Central memory CD8-positive, alpha-beta T cell (primary cell): ENCODE results near the gene LDB2.

Experiments used
- ATAC-seq: fragments of 150-1000 bp; cut with Tn5 transposase; replicated peaks from 2 replicates; pipeline ENCODE4 v1.10.0; 2022; ENCODE audit warnings: mild to moderate bottlenecking, moderate FRiP score, moderate number of reproducible peaks; ENCODE audit not compliant: poor library complexity, severe bottlenecking; ENCODE audit errors: extremely low read depth
- DNase-seq, 2 donors: peaks; one replicate each; pipeline ENCODE4 v3.0.0; 2021; ENCODE audit warnings: low spot score in 2 of 2
- H3K27ac Mint-ChIP-seq: one replicate; pipeline ENCODE4 v1.8.0; 2022; ENCODE audit warnings: low read depth, mild to moderate bottlenecking, moderate library complexity, mixed read lengths
- H3K27me3 Mint-ChIP-seq: one replicate; pipeline ENCODE4 v1.8.0; 2022; ENCODE audit warnings: mixed read lengths
- H3K36me3 Mint-ChIP-seq: one replicate; pipeline ENCODE4 v1.8.0; 2022; ENCODE audit warnings: mild to moderate bottlenecking, moderate library complexity, mixed read lengths; ENCODE audit not compliant: insufficient read depth
- H3K4me1 Mint-ChIP-seq: one replicate; pipeline ENCODE4 v1.8.0; 2022; ENCODE audit warnings: mixed read lengths
- H3K4me3 Mint-ChIP-seq: one replicate; pipeline ENCODE4 v1.8.0; 2022; ENCODE audit warnings: mild to moderate bottlenecking, moderate library complexity, mixed read lengths
- H3K9me3 Mint-ChIP-seq: one replicate; pipeline ENCODE4 v1.8.0; 2022; ENCODE audit warnings: mixed read lengths

Gene LDB2

DNA sequence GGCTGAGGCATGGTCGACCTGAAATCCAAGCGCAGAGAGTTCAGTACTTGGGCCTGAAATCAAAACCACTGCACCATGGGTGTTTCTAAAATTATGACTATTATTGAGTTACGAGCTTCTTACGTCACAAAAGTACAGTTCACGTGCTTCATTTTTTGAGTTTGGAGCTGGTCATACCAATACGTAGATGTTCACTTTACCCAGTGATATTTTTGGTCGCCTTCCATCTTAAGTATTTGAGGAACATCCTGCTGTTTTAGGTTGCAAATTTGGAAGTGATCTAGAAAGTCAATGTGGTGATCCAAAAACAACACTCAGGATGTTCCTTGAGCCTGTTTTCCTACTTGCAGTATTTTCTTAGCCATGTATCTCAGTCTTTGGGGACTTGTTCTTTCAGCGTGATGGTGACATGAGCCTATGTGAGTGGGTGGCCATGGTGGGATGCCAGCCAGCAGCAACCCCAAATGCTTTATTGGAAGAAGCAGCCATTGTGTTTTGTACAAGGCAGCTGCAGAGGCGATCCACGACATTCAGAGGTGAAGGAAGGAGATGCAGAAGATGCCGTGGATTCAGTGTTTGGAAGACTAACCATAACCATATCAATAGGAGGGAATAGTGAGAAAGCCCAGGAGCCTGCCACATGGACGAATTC is 28.7 kb downstream of the LDB2 start:
- no peaks in the 10 kb centered on the region for H3K9me3 Mint-ChIP-seq
- no peak overlapping the region for H3K27ac Mint-ChIP-seq
- no peaks in the 10 kb centered on the region for H3K4me1 Mint-ChIP-seq
- H3K36me3 Mint-ChIP-seq = no peaks in the 10 kb centered on the region
- H3K27me3 Mint-ChIP-seq = no peaks in the 10 kb centered on the region
- no peak overlapping the region for H3K4me3 Mint-ChIP-seq
- ATAC-seq (no peak), DNase-seq (no peak)

DNA sequence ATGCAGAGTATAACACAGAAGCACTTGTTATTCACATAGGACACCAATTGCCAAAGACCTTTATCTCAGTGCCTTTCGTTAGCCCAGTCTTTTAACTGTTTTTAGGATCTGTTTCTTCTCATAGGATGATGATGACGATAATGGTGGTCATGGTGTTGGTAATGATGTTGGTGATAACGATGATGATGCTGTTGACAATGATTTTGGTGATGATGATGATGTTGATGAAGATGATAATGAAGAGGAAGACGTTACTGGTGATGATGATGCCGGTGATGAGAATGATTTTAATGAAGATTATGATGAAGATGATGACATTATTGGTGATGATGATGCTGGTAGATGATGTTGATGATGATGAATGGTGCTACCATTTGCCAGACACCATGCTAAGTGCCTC is 29.8 kb downstream of the LDB2 start:
- Mint-ChIP-seq H3K4me1 (no peaks in the 10 kb centered on the region), H3K9me3 (no peaks in the 10 kb centered on the region), H3K4me3 (no peak overlapping the region), H3K27ac (no peak overlapping the region), H3K36me3 (no peaks in the 10 kb centered on the region), H3K27me3 (no peaks in the 10 kb centered on the region)
- no peak for ATAC-seq
- no peak for DNase-seq

DNA sequence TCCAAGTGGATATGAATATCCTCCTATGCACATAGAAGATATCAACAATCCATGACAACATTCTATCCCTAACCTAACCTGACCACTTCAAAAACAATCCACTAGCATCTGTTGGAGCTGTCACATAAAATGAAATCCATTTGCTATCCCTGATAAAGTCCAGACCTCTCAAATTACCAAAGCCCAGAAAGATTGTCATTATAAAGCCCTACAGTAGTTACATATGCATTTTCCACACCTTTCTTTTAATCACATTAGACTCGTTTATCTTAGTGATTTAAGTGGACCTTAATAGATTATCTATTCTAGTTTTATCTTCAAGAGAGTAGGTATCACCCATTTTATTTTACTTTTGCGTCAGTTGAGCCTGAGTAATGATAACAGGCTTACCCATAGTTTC is 30.6 kb downstream of the LDB2 start:
- H3K36me3 Mint-ChIP-seq = no peaks in the 10 kb centered on the region
- H3K4me3 Mint-ChIP-seq = no peak overlapping the region
- DNase-seq (no peak), ATAC-seq (no peak)
- H3K27me3 Mint-ChIP-seq = no peaks in the 10 kb centered on the region
- H3K4me1 Mint-ChIP-seq = no peaks in the 10 kb centered on the region
- no peaks in the 10 kb centered on the region for H3K9me3 Mint-ChIP-seq
- no peak overlapping the region for H3K27ac Mint-ChIP-seq

DNA sequence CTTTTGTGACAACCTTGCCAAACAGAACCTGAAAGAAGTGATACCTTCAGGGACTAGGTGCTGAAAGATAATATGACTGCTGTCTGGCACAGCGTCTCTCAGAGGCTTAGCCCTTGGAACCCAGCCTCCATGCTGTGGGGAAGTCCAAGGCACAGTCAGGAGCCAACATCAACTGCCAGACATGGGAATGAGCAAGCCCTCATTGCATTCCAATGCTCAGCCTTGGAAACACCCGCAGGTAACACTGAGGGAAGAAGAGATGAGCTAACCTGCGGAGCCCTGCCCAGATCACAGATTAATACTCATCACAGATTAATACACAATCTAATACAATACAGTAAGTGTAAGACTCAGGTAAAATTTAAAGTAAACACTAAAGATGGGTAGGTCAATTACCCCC is 31.5 kb downstream of the LDB2 start:
- H3K36me3 Mint-ChIP-seq = no peaks in the 10 kb centered on the region
- no peak for DNase-seq
- H3K9me3 Mint-ChIP-seq = no peaks in the 10 kb centered on the region
- H3K4me1 Mint-ChIP-seq = no peaks in the 10 kb centered on the region
- no peaks in the 10 kb centered on the region for H3K27me3 Mint-ChIP-seq
- no peak overlapping the region for H3K4me3 Mint-ChIP-seq
- no peak for ATAC-seq
- H3K27ac Mint-ChIP-seq = no peak overlapping the region

DNA sequence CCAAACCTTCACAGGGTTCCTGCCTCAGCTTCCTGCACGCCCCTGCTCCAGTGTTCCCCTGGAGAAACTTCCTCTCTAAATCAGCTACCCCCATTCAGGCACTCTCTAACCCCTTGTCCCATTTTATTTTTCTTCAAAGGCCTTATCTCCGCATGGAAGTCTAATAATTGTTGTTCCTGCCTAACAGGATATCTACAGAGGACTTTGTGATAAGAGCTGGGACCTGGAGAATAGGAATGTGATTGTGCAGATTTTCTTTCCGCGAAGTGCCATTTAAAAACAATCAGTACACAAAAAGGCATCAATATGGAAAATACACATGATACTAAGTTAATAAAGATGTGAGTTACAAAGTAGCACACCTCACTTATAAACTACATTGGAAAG is 32.6 kb downstream of the LDB2 start:
- no peak overlapping the region for H3K27ac Mint-ChIP-seq
- H3K36me3 Mint-ChIP-seq = no peaks in the 10 kb centered on the region
- H3K9me3 Mint-ChIP-seq = no peaks in the 10 kb centered on the region
- H3K4me3 Mint-ChIP-seq = no peak overlapping the region
- H3K4me1 Mint-ChIP-seq = no peaks in the 10 kb centered on the region
- ATAC-seq (no peak), DNase-seq (no peak)
- H3K27me3 Mint-ChIP-seq = no peaks in the 10 kb centered on the region

DNA sequence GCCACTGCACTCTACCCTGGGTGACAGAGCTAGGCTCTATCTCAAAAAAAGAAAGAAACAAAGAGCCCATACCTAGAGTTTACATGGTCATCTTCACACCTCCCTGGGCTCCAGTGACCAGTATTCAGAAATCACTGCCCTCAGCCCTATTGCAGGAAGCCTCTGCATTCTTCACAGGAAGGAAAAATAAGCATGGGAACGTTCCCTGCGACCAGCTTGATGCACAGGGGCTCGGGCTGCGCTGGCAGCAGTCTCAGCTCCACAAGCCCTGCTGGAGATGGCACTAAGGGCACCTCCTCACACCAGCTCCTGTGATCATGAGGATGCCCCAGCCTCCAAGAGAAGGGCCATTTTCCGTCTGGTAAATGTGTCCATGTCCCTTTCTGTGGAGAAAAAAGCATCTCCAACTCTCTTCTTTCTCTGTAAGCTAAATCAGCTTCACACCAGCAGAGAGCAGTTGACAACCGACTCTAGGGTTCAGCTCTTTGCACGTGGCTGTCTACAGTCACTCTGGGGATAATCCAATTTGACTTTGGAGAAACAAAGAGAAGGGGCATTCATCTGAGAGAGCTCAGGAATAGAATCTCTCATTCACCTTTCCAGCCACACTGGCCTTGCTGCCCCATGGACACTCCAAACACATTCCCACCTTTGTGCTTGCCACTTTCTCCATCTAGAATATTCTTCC is 33.1 kb downstream of the LDB2 start:
- Mint-ChIP-seq H3K4me1 (peaks cover 2% of the 10 kb centered on the region), H3K4me3 (no peak overlapping the region), H3K9me3 (no peaks in the 10 kb centered on the region), H3K36me3 (no peaks in the 10 kb centered on the region), H3K27ac (no peak overlapping the region), H3K27me3 (no peaks in the 10 kb centered on the region)
- no peak for ATAC-seq
- DNase-seq = no peak

DNA sequence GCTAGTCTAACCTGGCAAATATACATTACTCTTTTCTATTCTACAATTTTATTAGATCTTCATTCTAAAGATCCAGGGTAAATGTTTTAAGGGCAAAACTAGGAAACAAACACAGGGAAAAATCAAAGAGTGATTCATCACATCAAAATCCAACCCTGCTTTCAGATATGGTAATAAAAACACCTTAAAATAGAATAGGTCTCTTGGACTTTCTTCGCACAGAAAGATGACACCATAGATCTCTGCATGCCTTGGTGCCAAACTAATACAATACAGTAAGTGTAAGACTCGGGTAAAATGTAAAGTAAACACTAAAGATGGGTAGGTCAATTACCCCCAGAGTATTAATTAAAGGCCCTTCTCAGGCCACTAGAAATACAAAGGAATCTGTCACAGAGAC is 34.2 kb downstream of the LDB2 start:
- H3K4me1 Mint-ChIP-seq = peaks cover 4% of the 10 kb centered on the region
- H3K27ac Mint-ChIP-seq = no peak overlapping the region
- H3K27me3 Mint-ChIP-seq = no peaks in the 10 kb centered on the region
- no peaks in the 10 kb centered on the region for H3K9me3 Mint-ChIP-seq
- no peak for ATAC-seq
- DNase-seq = no peak
- H3K36me3 Mint-ChIP-seq = no peaks in the 10 kb centered on the region
- no peak overlapping the region for H3K4me3 Mint-ChIP-seq

DNA sequence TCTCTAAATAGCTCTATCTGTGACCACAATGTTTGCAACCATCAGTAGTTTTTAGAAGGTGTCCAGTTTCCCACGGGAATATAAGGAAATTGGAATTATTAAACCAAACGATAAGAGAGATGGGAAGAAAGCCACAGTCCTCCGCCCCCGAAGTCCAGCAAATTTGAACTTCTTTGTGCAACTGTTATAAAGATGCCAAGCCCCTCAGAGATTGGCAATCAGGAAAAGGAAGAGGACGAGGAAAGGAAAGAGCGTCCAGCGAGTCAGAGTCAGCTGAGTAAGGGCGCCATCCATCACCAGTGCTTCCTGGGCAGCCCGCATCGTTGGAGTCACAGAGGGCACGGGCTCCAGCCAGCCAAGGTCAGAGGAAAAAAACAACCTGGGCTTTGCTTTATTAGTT is 35.7 kb downstream of the LDB2 start:
- Mint-ChIP-seq H3K4me3 (no peak overlapping the region), H3K9me3 (no peaks in the 10 kb centered on the region), H3K27ac (no peak overlapping the region), H3K27me3 (no peaks in the 10 kb centered on the region), H3K36me3 (no peaks in the 10 kb centered on the region), H3K4me1 (peaks cover 4% of the 10 kb centered on the region)
- DNase-seq (no peak), ATAC-seq (no peak)

DNA sequence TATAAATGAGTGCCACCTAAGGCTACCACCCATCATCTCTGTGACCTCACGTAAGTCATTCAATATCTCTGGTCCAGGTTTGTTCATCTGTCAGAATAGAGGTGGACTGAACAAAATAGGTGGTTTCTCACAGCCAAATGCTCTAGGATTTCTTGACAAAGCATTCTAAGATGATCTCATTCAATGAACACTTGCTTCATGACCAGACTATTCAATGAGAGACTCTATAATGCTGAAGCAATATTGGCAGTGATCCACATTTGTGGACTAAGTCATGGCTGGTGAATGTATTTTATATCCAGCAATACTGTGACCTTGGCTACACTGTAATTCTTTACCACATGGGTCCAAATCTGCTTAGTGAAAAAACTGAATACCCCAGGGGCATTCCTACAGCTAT is 37.9 kb downstream of the LDB2 start:
- Mint-ChIP-seq H3K27ac (no peak overlapping the region), H3K4me1 (peaks cover 4% of the 10 kb centered on the region), H3K27me3 (no peaks in the 10 kb centered on the region), H3K4me3 (no peak overlapping the region), H3K36me3 (no peaks in the 10 kb centered on the region), H3K9me3 (no peaks in the 10 kb centered on the region)
- DNase-seq = no peak
- ATAC-seq = no peak

DNA sequence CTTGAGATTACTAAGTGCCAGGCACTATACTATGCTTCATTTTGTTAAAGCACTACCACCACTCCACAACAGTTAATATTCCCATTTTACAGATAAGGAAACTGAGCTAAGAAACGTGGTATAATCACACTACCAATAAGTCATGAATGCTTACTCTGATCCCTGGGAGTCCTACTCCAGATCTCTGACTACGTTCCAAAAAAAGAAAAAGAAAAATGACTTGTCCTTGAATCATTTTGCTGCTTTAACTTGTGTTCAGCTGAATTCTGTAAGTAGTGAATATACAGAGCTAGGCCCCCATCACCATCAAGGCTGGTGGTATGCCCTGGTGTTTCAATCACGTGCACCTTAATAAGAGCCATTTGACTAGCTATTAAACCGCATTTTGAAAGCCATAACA is 39.4 kb downstream of the LDB2 start:
- H3K4me1 Mint-ChIP-seq = peaks cover 4% of the 10 kb centered on the region
- H3K4me3 Mint-ChIP-seq = no peak overlapping the region
- no peak overlapping the region for H3K27ac Mint-ChIP-seq
- H3K9me3 Mint-ChIP-seq = no peaks in the 10 kb centered on the region
- ATAC-seq = no peak
- H3K36me3 Mint-ChIP-seq = no peaks in the 10 kb centered on the region
- no peaks in the 10 kb centered on the region for H3K27me3 Mint-ChIP-seq
- DNase-seq = no peak

DNA sequence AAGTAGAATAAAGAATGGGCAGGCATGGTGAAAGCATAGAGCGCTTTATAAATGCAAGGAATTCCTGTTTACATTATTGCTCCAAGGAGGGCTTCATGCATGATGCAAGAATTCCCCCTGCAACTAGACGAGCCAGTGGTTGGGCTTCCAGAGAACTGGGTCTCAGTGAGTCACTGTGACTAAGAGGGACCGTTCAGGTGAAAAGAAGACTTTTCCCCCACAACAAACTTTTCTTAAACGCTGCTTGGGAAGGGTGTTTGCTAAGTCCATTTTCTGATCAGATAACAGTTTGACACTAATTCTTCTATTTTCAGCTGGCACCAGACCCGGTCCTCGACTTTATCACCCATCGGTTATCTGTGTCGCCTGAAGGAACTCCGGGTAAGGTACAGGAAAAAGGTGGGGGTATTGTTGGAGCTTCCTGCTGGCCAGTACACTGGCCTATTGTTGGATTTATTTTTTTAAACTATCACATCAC is 40.1 kb downstream of the LDB2 start:
- no peaks in the 10 kb centered on the region for H3K9me3 Mint-ChIP-seq

DNA sequence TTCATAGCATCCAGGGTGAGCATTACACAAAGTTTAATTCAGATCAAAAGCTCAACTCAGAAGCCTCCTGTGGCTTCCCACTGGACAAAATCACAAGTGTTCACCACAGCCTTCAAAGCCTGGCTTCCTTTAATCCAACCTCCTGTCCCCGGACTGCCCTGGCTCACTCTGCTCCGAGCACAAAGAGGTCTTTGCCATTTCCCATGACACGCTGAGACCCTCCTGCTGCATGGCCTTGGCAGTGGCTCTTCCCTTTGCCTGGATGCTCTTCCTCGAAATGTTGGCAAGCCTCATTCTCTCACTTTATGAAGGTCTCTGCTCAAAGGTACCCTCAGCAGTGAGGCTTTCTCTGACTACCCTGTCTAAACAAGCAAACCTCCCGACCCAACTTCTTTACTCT is 41.0 kb downstream of the LDB2 start:
- ATAC-seq (no peak), DNase-seq (no peak)
- Mint-ChIP-seq H3K9me3 (no peaks in the 10 kb centered on the region), H3K27ac (no peak overlapping the region), H3K36me3 (no peaks in the 10 kb centered on the region), H3K4me1 (peaks cover 4% of the 10 kb centered on the region), H3K4me3 (no peak overlapping the region), H3K27me3 (no peaks in the 10 kb centered on the region)

More for the DNA sequence above, 40.1 kb downstream of the LDB2 start:
- ATAC-seq (no peak), DNase-seq (no peak)
- H3K27ac Mint-ChIP-seq = no peak overlapping the region
- H3K4me3 Mint-ChIP-seq = no peak overlapping the region
- peaks cover 4% of the 10 kb centered on the region for H3K4me1 Mint-ChIP-seq
- H3K36me3 Mint-ChIP-seq = no peaks in the 10 kb centered on the region
- H3K27me3 Mint-ChIP-seq = no peaks in the 10 kb centered on the region

DNA sequence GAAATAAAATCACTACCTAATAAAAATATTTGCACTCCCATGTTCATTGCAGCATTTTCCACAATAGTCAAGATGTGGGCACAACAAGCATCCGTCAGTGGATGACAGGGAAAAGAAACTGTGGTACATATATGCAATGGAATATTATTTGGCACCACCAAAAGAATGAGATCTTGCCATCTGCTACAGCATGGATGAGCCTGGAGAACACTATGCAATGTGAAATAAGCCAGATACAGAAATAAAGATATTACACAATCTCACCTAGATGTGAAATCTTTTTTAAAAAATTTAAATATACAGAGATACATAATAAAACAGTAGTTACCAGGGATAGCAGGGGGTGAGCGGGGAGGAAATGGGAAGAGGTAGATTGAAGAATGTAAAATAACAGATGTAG is 44.8 kb downstream of the LDB2 start:
- Mint-ChIP-seq H3K4me1 (no peaks in the 10 kb centered on the region), H3K27me3 (no peaks in the 10 kb centered on the region)

More for the DNA sequence above, 44.8 kb downstream of the LDB2 start:
- DNase-seq (no peak), ATAC-seq (no peak)
- H3K9me3 Mint-ChIP-seq = no peaks in the 10 kb centered on the region
- no peaks in the 10 kb centered on the region for H3K36me3 Mint-ChIP-seq
- no peak overlapping the region for H3K4me3 Mint-ChIP-seq
- H3K27ac Mint-ChIP-seq = no peak overlapping the region
